Measurements from ENCODE around the gene OCA2. TPM values are rescaled to one million over a fixed set of nuclear protein-coding genes. Genes with fewer than 3 reads are reported as not detected.

Gene OCA2
- total RNA-seq, 2 donors from 2014 or later: 0.10 to 0.82 TPM

DNA sequence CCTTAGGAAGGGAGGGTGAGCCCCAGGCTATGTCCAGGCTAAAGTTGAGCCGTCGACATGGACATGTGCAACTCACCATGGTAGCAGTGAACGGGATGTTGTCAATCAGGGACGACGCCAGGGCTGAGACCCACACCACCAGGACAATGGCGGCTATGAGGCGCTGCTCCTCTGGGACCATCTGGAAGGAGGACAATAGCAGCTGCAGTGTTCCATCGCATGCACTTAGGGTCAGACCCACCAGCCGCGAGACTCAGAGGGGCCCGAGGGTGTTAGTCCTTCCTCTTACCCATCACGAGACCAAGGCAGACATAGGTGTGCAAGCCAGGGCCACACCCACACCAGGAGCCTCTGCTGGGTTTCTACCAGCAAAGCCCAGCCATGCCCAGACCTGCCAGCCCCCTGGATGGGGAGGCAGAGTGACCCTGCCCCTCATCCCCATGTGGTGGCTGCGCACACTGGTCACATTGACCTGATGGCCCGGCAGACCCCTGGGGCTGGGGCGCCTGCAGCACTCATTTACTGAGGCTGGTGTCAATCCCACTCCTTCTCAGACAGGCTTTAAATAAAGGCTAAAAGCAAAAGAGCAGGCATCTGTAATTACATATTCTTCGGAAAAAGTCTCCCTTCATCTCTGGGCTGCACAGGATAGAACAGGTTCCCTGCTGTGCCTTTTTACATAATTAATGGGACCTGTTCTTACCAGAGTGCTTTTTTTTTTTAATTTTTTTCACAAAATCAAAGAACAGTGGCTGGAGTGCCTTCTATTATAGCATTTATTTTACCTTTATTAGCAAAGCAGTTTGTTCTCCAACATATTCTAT is 227.8 kb downstream of the OCA2 start:
- Histone ChIP-seq H3K4me3 (no peak overlapping the region), H3K36me3 (no peaks in the 10 kb centered on the region), H3K9me3 (no peaks in the 10 kb centered on the region), H3K4me1 (no peaks in the 10 kb centered on the region), H3K27me3 (no peaks in the 10 kb centered on the region), H3K9ac (ENCODE audit: low read depth in 2 of 2, low read length in 2 of 2) (no peak overlapping the region), H3K27ac (no peak overlapping the region)
- intact Hi-C loops (cut with DNase I): no loop called here
- no peak for DNase-seq
- TF ChIP-seq, protein P1, sequence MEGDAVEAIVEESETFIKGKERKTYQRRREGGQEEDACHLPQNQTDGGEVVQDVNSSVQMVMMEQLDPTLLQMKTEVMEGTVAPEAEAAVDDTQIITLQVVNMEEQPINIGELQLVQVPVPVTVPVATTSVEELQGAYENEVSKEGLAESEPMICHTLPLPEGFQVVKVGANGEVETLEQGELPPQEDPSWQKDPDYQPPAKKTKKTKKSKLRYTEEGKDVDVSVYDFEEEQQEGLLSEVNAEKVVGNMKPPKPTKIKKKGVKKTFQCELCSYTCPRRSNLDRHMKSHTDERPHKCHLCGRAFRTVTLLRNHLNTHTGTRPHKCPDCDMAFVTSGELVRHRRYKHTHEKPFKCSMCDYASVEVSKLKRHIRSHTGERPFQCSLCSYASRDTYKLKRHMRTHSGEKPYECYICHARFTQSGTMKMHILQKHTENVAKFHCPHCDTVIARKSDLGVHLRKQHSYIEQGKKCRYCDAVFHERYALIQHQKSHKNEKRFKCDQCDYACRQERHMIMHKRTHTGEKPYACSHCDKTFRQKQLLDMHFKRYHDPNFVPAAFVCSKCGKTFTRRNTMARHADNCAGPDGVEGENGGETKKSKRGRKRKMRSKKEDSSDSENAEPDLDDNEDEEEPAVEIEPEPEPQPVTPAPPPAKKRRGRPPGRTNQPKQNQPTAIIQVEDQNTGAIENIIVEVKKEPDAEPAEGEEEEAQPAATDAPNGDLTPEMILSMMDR (IDR thresholded peaks at IDR 0.05): no peak

DNA sequence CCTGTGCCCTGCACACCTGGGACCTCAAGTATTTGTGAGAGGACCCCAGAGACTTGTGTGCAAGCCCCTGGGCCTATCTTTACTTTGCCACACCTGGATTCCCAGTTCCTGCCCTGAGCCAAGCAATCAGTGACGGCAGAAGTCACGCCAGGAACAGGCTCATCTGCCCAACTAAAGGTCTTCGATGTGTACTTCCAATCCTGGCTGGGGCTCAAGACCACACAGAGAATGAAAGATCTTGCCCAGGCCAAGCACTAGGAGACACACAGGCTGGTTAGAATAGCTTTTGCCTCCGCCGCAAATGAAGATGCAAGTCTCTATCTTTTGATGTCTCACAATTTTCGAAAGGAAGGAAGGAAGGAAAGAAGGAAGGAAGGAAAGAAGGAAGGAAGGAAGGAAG is 228.8 kb downstream of the OCA2 start:
- Histone ChIP-seq H3K9me3 (no peaks in the 10 kb centered on the region), H3K27me3 (no peaks in the 10 kb centered on the region), H3K4me1 (no peaks in the 10 kb centered on the region), H3K4me3 (no peak overlapping the region), H3K9ac (ENCODE audit: low read depth in 2 of 2, low read length in 2 of 2) (no peak overlapping the region), H3K36me3 (no peaks in the 10 kb centered on the region), H3K27ac (no peak overlapping the region)
- no peak for DNase-seq
- intact Hi-C loops (cut with DNase I): no loop called here
- TF ChIP-seq, protein P1 (IDR thresholded peaks at IDR 0.05): no peak

DNA sequence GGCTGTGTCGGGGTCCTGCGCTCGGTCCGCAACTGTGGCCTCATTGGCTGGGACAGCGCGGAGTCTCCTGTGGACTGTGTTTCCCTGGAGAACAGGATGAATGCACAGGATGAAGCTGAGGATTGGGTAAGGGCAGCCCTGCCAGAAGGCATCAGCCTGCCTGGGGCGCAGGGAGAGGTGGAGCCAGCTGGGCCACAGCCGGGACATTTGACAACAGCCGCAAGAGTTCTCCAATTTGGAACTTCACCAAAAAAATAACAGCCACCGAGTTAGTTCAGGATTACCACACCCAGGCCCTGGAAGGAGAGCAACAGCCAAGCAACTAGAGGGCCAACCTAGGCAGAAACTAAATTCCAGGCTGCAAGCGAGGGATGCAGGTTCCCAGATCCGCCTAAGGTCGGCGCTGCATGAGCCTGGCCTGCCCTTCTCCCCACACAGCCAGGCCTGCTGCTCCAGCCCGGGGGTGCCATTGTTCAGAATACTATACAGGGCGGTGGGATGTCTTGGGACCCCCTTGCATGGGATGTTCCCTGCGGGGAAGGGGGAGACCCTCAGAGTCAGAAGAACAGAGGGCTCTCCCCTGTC is 229.3 kb downstream of the OCA2 start:
- DNase-seq: no peak
- Histone ChIP-seq H3K9ac (ENCODE audit: low read depth in 2 of 2, low read length in 2 of 2) (no peak overlapping the region), H3K9me3 (no peaks in the 10 kb centered on the region), H3K36me3 (no peaks in the 10 kb centered on the region), H3K4me1 (no peaks in the 10 kb centered on the region), H3K27ac (no peak overlapping the region), H3K27me3 (no peaks in the 10 kb centered on the region), H3K4me3 (no peak overlapping the region)
- TF ChIP-seq, protein P1 (IDR thresholded peaks at IDR 0.05): no peak
- intact Hi-C loops (cut with DNase I): no loop called here

DNA sequence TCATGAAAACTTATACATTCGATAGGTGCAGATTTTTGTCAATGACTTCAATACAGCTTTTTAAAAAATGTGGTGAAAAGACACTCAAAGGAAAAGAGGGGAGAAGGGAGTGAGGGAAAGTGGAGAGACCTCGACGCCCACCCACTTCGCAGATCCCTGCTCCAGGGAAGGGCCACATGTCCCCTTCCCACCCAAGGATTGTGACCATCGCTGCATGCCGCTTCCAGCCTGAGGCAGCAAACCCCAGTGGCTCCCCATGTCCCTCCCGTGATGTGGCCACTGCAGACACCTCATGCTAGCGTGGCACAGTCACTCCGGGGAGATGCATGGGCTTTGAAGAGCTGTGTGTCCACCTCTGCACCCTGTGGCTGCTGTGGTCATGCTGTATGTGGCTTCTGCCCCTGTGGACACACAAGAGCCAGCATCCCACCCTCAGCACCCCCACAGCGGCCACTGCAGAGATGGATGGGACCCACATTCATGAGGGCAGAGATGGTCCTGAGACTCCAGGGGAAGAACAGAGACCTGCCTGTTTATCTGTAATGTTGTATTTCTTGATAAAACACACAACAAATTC is 230.2 kb downstream of the OCA2 start:
- no peak for DNase-seq
- intact Hi-C loops (cut with DNase I): no loop called here
- Histone ChIP-seq H3K27ac (no peak overlapping the region), H3K36me3 (no peaks in the 10 kb centered on the region), H3K27me3 (no peaks in the 10 kb centered on the region), H3K9ac (ENCODE audit: low read depth in 2 of 2, low read length in 2 of 2) (no peak overlapping the region), H3K4me1 (no peaks in the 10 kb centered on the region), H3K9me3 (no peaks in the 10 kb centered on the region), H3K4me3 (no peak overlapping the region)
- TF ChIP-seq, protein P1 (IDR thresholded peaks at IDR 0.05): no peak

DNA sequence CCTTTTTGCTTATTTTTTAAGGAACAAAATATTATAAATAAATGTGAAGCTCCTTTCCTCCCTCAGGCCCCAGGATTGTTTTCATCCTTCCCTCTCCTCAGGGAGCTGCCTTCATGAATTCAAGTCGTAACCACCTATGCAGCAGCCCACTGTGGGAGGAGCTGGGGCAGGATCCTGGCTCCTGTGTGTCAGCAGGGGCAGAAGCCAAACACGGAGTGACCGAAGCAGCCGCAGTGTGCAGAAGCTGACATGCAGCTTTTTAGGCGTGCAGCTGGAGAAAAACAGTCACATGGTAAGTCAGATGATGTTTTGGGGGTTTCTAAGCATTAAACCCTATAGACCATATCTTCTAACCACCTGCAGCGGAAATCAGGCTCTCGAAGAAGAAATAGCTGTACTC is 231.3 kb downstream of the OCA2 start:
- H3K9me3 ChIP-seq: no peaks in the 10 kb centered on the region

More for the DNA sequence above, 231.3 kb downstream of the OCA2 start:
- Histone ChIP-seq H3K27ac (no peak overlapping the region), H3K36me3 (no peaks in the 10 kb centered on the region), H3K27me3 (no peaks in the 10 kb centered on the region), H3K4me1 (no peaks in the 10 kb centered on the region), H3K4me3 (no peak overlapping the region), H3K9ac (ENCODE audit: low read depth in 2 of 2, low read length in 2 of 2) (no peak overlapping the region)
- DNase-seq: no peak
- TF ChIP-seq, protein P1 (IDR thresholded peaks at IDR 0.05): no peak
- intact Hi-C loops (cut with DNase I): no loop called here

Data from colonic mucosa (tissue), 4 donors.